ENCODE measurements around the gene TEX10.
"Not testable (repeated sequence)": the region's sequence is repeated elsewhere in the genome, so short reads cannot be mapped to it uniquely, and the experiment has no call there.

TEX10 gene

GRCh38 chr9:100350188-100350587 is 2.6 kb downstream of the TEX10 start:
- DNase-seq (ENCODE audit: low read depth, low spot score), result no peak

- no peak for DNase-seq (ENCODE audit: low read depth, low spot score)
Measured at GRCh38 chr9:100346836-100347235, 5.9 kb downstream of the TEX10 start.

GRCh38 chr9:100341889-100342288 is 10.9 kb downstream of the TEX10 start:
- no peak for DNase-seq (ENCODE audit: low read depth, low spot score)

GRCh38 chr9:100340224-100340623 is 12.5 kb downstream of the TEX10 start:
- DNase-seq (ENCODE audit: low read depth, low spot score), result no peak

- DNase-seq (ENCODE audit: low read depth, low spot score), result not testable (repeated sequence)
Measured at GRCh38 chr9:100338736-100339135, 14.0 kb downstream of the TEX10 start.

GRCh38 chr9:100324594-100325200 is 28.0 kb downstream of the TEX10 start:
- DNase-seq (ENCODE audit: low read depth, low spot score), result no peak

GRCh38 chr9:100322954-100323536 is 29.7 kb downstream of the TEX10 start:
- DNase-seq (ENCODE audit: low read depth, low spot score), result no peak

GRCh38 chr9:100317706-100318105 is 35.0 kb downstream of the TEX10 start:
- no peak for DNase-seq (ENCODE audit: low read depth, low spot score)

- DNase-seq (ENCODE audit: low read depth, low spot score), result no peak
Measured at GRCh38 chr9:100315561-100315960, 37.2 kb downstream of the TEX10 start.

- DNase-seq (ENCODE audit: low read depth, low spot score), result no peak
Measured at GRCh38 chr9:100309992-100310391, 42.8 kb downstream of the TEX10 start.

GRCh38 chr9:100308965-100309564 is 43.7 kb downstream of the TEX10 start:
- no peak for DNase-seq (ENCODE audit: low read depth, low spot score)

- DNase-seq (ENCODE audit: low read depth, low spot score), result no peak
Measured at GRCh38 chr9:100307080-100307479, 45.7 kb downstream of the TEX10 start.

- DNase-seq (ENCODE audit: low read depth, low spot score), result no peak
Measured at GRCh38 chr9:100306283-100306682, 46.5 kb downstream of the TEX10 start.

- DNase-seq (ENCODE audit: low read depth, low spot score), result no peak
Measured at GRCh38 chr9:100303747-100304146, 49.0 kb downstream of the TEX10 start.

- DNase-seq (ENCODE audit: low read depth, low spot score), result no peak
Measured at GRCh38 chr9:100298378-100298777, 54.4 kb downstream of the TEX10 start.

GRCh38 chr9:100296407-100296806 is 56.3 kb downstream of the TEX10 start:
- no peak for DNase-seq (ENCODE audit: low read depth, low spot score)

GRCh38 chr9:100295240-100295639 is 57.5 kb downstream of the TEX10 start:
- no peak for DNase-seq (ENCODE audit: low read depth, low spot score)

- no peak for DNase-seq (ENCODE audit: low read depth, low spot score)
Measured at GRCh38 chr9:100294806-100295205, 57.9 kb downstream of the TEX10 start.

GRCh38 chr9:100294341-100294740 is 58.4 kb downstream of the TEX10 start:
- no peak for DNase-seq (ENCODE audit: low read depth, low spot score)

- DNase-seq (ENCODE audit: low read depth, low spot score), result no peak
Measured at GRCh38 chr9:100292414-100292813, 60.3 kb downstream of the TEX10 start.

GRCh38 chr9:100290714-100291113 is 62.0 kb downstream of the TEX10 start:
- DNase-seq (ENCODE audit: low read depth, low spot score), result no peak

- DNase-seq (ENCODE audit: low read depth, low spot score), result no peak
Measured at GRCh38 chr9:100287186-100287585, 65.6 kb downstream of the TEX10 start.

- no peak for DNase-seq (ENCODE audit: low read depth, low spot score)
Measured at GRCh38 chr9:100286257-100286656, 66.5 kb downstream of the TEX10 start.

Data from activated naive CD8-positive, alpha-beta T cell treated with anti-CD3 and anti-CD28 coated beads, Interleukin-2, amount 50 U/mL, for 16 hours (primary cell).